HepG2 (cell line): ENCODE measurements around the gene BRCA1. TPM values are rescaled to one million over a fixed set of nuclear protein-coding genes. Genes with fewer than 3 reads are reported as not detected.

ENCODE experiments used
- GZF1 ChIP-seq: sonication (generic); formaldehyde crosslinking; IDR thresholded peaks from 2 replicates; pipeline ENCODE4 v1.5.1; 2020; ENCODE audit warnings: mild to moderate bottlenecking, missing genetic modification reagents
- JDP2 ChIP-seq: sonication (generic); formaldehyde crosslinking; IDR thresholded peaks from 2 replicates; pipeline ENCODE4 v1.8.1; 2022; ENCODE audit warnings: missing genetic modification reagents, borderline replicate concordance
- MIXL1 ChIP-seq: IDR thresholded peaks from 2 replicates; pipeline ENCODE4 v1.6.1; 2016
- PITX1 ChIP-seq: sonication (generic); formaldehyde crosslinking; IDR thresholded peaks from 2 replicates; pipeline ENCODE4 v1.5.1; 2020; ENCODE audit warnings: mild to moderate bottlenecking, missing genetic modification reagents
- PLRG1 ChIP-seq: fragments of 450-650 bp; conservative IDR thresholded peaks from 2 replicates; pipeline ENCODE4 v1.6.1; 2016
- RAD51 ChIP-seq: fragments of 450-650 bp; IDR thresholded peaks from 2 replicates; pipeline ENCODE4 v1.6.1; 2016; ENCODE audit warnings: borderline replicate concordance
- YEATS4 ChIP-seq: sonication (generic); formaldehyde crosslinking; IDR thresholded peaks from 2 replicates; pipeline ENCODE4 v1.4.0; 2020; ENCODE audit warnings: missing genetic modification reagents, borderline replicate concordance
- ZBTB42 ChIP-seq: sonication (generic); formaldehyde crosslinking; IDR thresholded peaks from 2 replicates; pipeline ENCODE4 v1.5.0; 2020; ENCODE audit warnings: mild to moderate bottlenecking, missing genetic modification reagents
- ZFP36L1 ChIP-seq: sonication (generic); formaldehyde crosslinking; IDR thresholded peaks from 2 replicates; pipeline ENCODE4 v1.8.0; 2022; ENCODE audit warnings: mild to moderate bottlenecking, missing genetic modification reagents, moderate library complexity
- ZNF225 ChIP-seq: sonication (generic); formaldehyde crosslinking; IDR thresholded peaks from 2 replicates; pipeline ENCODE4 v1.4.0; 2020; ENCODE audit warnings: mild to moderate bottlenecking, missing genetic modification reagents
- ZNF34 ChIP-seq: sonication (generic); formaldehyde crosslinking; IDR thresholded peaks from 2 replicates; pipeline ENCODE4 v1.4.0; 2020; ENCODE audit warnings: mild to moderate bottlenecking, missing genetic modification reagents, borderline replicate concordance
- ZNF546 ChIP-seq: sonication (generic); formaldehyde crosslinking; conservative IDR thresholded peaks from 2 replicates; pipeline ENCODE4 v1.8.1; 2023; ENCODE audit warnings: mild to moderate bottlenecking, missing genetic modification reagents
- ZNF563 ChIP-seq: sonication (generic); formaldehyde crosslinking; IDR thresholded peaks from 2 replicates; pipeline ENCODE4 v1.8.0; 2022; ENCODE audit warnings: mild to moderate bottlenecking, moderate library complexity, missing genetic modification reagents
- ZNF572 ChIP-seq: sonication (generic); formaldehyde crosslinking; IDR thresholded peaks from 2 replicates; pipeline ENCODE4 v1.5.1; 2020; ENCODE audit warnings: mild to moderate bottlenecking, missing genetic modification reagents
- ZNF619 ChIP-seq: sonication (generic); formaldehyde crosslinking; IDR thresholded peaks from 2 replicates; pipeline ENCODE4 v1.4.0; 2020; ENCODE audit warnings: mild to moderate bottlenecking, missing genetic modification reagents
- ZSCAN25 ChIP-seq: sonication (generic); formaldehyde crosslinking; IDR thresholded peaks from 2 replicates; pipeline ENCODE4 v1.8.0; 2022; ENCODE audit warnings: mild to moderate bottlenecking, missing genetic modification reagents
- polyA plus RNA-seq, 8 experiments: library from polyadenylated mRNA; depleted of rRNA in 3 of 8; stranded (reverse) in 7 of 8; unstranded in 1 of 8; fragments of >200 nt; fragmentation: Illumina TruSeq in 4 of 8; extraction: Trizol in 4 of 8; gene quantifications; 2 replicates each; pipeline versions ENCODE4 v1.2.1 to v1.2.3, GENCODE V29; 2011 to 2016; ENCODE audit warnings: low read depth in 4 of 8, missing spikeins in 1 of 8, mixed read lengths in 1 of 8; ENCODE audit not compliant: insufficient read depth in 1 of 8
- total RNA-seq, 5 experiments: library from RNA; depleted of rRNA; stranded (reverse); fragments of >200 nt; fragmentation: Illumina TruSeq; extraction: Trizol; gene quantifications; 2 replicates each; pipeline ENCODE4 v1.2.3, GENCODE V29; 2016; ENCODE audit warnings: low read depth in 1 of 5
- TF ChIP-seq, protein P1 (sequence below): IDR thresholded peaks from 2 replicates; pipeline ENCODE4 v1.6.1; 2016
- TF ChIP-seq, protein P2 (sequence below): sonication (generic); formaldehyde crosslinking; IDR thresholded peaks from 2 replicates; pipeline ENCODE4 v1.5.1; 2020; ENCODE audit warnings: missing genetic modification reagents, mild to moderate bottlenecking, borderline replicate concordance
- TF ChIP-seq, protein P3 (sequence below): sonication (generic); formaldehyde crosslinking; IDR thresholded peaks from 2 replicates; pipeline ENCODE4 v1.4.0; 2020; ENCODE audit warnings: mild to moderate bottlenecking, missing genetic modification reagents
- TF ChIP-seq, protein P4 (sequence below): sonication (generic); formaldehyde crosslinking; IDR thresholded peaks from 2 replicates; pipeline ENCODE4 v1.8.1; 2023; ENCODE audit warnings: mild to moderate bottlenecking, missing genetic modification reagents
- TF ChIP-seq, protein P5 (sequence below): IDR thresholded peaks from 2 replicates; pipeline ENCODE4 v1.6.1; 2016; ENCODE audit warnings: mild to moderate bottlenecking, missing biosample characterization, missing genetic modification reagents
- TF ChIP-seq, protein P6 (sequence below): sonication (generic); formaldehyde crosslinking; IDR thresholded peaks from 2 replicates; pipeline ENCODE4 v1.8.1; 2022; ENCODE audit warnings: low read depth, mild to moderate bottlenecking, missing genetic modification reagents

The BRCA1 gene
- total and polyA plus RNA-seq, 2 of the 13 experiments (the other 11 are each of a cell fraction or from before 2014, with no cell fraction given): 13.3 to 37.5 TPM

DNA sequence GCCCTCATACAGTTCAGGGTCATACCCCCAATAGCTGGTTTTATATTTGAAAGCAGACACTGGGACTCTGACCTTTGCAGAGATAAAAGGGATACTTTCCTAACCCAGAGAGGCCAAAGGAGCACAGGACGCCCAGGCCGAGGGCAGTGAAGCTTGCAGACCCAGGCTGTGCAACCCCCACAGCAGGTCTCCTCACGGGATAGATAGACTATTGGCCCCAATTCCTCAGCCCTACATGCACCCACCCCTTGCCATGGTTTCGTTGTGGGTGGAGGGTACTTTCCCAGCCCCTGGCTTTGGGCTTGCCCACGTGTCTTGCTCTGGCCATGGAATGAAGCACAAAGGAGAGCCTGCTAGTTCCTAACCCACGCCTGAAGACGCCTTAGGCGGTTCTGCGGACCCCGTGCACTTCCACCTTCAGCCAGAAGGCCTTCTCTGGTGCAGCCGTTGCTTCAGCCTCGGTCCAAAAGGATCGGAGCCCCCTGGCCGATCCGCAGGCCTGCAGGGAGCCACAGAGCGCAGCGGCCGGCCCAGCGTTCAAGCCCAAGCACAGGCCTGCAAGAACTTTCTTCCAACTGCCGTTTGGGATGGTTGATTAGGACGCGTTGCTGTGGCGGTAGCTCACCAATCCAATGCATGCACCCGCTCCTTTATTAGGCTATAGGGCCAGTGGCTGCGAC, 9.8 kb upstream of the BRCA1 start (continued):
- no peak for TF ChIP-seq RAD51
- 0 out of 2 replicates have a peak, but pooled peaks have one; percentile 41 for TF ChIP-seq ZNF225 (CRISPR knock-in tag)
- TF ChIP-seq, protein P1, sequence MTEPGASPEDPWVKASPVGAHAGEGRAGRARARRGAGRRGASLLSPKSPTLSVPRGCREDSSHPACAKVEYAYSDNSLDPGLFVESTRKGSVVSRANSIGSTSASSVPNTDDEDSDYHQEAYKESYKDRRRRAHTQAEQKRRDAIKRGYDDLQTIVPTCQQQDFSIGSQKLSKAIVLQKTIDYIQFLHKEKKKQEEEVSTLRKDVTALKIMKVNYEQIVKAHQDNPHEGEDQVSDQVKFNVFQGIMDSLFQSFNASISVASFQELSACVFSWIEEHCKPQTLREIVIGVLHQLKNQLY (CRISPR knock-in tag): no peak
- TF ChIP-seq PITX1 (CRISPR knock-in tag): peak; percentile 86
- no peak for TF ChIP-seq GZF1 (CRISPR knock-in tag)
- TF ChIP-seq, protein P2, sequence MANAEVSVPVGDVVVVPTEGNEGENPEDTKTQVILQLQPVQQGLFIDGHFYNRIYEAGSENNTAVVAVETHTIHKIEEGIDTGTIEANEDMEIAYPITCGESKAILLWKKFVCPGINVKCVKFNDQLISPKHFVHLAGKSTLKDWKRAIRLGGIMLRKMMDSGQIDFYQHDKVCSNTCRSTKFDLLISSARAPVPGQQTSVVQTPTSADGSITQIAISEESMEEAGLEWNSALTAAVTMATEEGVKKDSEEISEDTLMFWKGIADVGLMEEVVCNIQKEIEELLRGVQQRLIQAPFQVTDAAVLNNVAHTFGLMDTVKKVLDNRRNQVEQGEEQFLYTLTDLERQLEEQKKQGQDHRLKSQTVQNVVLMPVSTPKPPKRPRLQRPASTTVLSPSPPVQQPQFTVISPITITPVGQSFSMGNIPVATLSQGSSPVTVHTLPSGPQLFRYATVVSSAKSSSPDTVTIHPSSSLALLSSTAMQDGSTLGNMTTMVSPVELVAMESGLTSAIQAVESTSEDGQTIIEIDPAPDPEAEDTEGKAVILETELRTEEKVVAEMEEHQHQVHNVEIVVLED (CRISPR knock-in tag): no peak
- TF ChIP-seq MIXL1 (CRISPR knock-in tag): no peak
- no peak for TF ChIP-seq ZFP36L1
- TF ChIP-seq ZNF34 (CRISPR knock-in tag): no peak
- TF ChIP-seq, protein P3, sequence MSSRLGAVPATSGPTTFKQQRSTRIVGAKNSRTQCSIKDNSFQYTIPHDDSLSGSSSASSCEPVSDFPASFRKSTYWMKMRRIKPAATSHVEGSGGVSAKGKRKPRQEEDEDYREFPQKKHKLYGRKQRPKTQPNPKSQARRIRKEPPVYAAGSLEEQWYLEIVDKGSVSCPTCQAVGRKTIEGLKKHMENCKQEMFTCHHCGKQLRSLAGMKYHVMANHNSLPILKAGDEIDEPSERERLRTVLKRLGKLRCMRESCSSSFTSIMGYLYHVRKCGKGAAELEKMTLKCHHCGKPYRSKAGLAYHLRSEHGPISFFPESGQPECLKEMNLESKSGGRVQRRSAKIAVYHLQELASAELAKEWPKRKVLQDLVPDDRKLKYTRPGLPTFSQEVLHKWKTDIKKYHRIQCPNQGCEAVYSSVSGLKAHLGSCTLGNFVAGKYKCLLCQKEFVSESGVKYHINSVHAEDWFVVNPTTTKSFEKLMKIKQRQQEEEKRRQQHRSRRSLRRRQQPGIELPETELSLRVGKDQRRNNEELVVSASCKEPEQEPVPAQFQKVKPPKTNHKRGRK: no peak
- no peak for TF ChIP-seq ZSCAN25 (CRISPR knock-in tag)
- TF ChIP-seq ZNF619 (CRISPR knock-in tag): no peak
- TF ChIP-seq YEATS4 (CRISPR knock-in tag): no peak
- TF ChIP-seq, protein P4, sequence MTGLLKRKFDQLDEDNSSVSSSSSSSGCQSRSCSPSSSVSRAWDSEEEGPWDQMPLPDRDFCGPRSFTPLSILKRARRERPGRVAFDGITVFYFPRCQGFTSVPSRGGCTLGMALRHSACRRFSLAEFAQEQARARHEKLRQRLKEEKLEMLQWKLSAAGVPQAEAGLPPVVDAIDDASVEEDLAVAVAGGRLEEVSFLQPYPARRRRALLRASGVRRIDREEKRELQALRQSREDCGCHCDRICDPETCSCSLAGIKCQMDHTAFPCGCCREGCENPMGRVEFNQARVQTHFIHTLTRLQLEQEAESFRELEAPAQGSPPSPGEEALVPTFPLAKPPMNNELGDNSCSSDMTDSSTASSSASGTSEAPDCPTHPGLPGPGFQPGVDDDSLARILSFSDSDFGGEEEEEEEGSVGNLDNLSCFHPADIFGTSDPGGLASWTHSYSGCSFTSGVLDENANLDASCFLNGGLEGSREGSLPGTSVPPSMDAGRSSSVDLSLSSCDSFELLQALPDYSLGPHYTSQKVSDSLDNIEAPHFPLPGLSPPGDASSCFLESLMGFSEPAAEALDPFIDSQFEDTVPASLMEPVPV: no peak
- TF ChIP-seq JDP2: no peak
- TF ChIP-seq ZNF572 (CRISPR knock-in tag): no peak
- no peak for TF ChIP-seq ZNF546 (CRISPR knock-in tag)
- TF ChIP-seq, protein P5, sequence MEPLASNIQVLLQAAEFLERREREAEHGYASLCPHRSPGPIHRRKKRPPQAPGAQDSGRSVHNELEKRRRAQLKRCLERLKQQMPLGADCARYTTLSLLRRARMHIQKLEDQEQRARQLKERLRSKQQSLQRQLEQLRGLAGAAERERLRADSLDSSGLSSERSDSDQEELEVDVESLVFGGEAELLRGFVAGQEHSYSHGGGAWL (CRISPR knock-in tag): no peak
- TF ChIP-seq ZNF563: no peak
- no peak for TF ChIP-seq PLRG1
- TF ChIP-seq, protein P6, sequence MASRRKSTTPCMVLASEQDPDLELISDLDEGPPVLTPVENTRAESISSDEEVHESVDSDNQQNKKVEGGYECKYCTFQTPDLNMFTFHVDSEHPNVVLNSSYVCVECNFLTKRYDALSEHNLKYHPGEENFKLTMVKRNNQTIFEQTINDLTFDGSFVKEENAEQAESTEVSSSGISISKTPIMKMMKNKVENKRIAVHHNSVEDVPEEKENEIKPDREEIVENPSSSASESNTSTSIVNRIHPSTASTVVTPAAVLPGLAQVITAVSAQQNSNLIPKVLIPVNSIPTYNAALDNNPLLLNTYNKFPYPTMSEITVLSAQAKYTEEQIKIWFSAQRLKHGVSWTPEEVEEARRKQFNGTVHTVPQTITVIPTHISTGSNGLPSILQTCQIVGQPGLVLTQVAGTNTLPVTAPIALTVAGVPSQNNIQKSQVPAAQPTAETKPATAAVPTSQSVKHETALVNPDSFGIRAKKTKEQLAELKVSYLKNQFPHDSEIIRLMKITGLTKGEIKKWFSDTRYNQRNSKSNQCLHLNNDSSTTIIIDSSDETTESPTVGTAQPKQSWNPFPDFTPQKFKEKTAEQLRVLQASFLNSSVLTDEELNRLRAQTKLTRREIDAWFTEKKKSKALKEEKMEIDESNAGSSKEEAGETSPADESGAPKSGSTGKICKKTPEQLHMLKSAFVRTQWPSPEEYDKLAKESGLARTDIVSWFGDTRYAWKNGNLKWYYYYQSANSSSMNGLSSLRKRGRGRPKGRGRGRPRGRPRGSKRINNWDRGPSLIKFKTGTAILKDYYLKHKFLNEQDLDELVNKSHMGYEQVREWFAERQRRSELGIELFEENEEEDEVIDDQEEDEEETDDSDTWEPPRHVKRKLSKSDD (CRISPR knock-in tag): no peak; the same call in 1 of the 2 replicates
- TF ChIP-seq ZBTB42 (CRISPR knock-in tag): no peak
